Activated T-helper 1 cell treated with anti-CD3 and anti-CD28 coated beads, Interleukin-12 subunit alpha, Interleukin-12 subunit beta, Interleukin-2, Interleukin-4 antibody, amounts not matched to agents 30 ng/mL and 10 ng/mL and 1 ng/mL, durations not matched to agents 14 hours and 24 hours and 36 hours (primary cell): ENCODE results near the gene GNA14. TPM values are rescaled to one million over a fixed set of nuclear protein-coding genes. Genes with fewer than 3 reads are reported as not detected.
"Not testable (repeated sequence)": the region's sequence is repeated elsewhere in the genome, so short reads cannot be mapped to it uniquely, and the experiment has no call there.

ENCODE experiments used
- DNase-seq: peaks from one replicate; pipeline ENCODE4 v3.0.0; 2021; ENCODE audit warnings: low spot score
- H3K27ac Mint-ChIP-seq: one replicate; pipeline ENCODE4 v1.8.0; 2021; ENCODE audit warnings: mild to moderate bottlenecking, mixed read lengths
- H3K27me3 Mint-ChIP-seq: one replicate; pipeline ENCODE4 v1.8.0; 2022; ENCODE audit warnings: mild to moderate bottlenecking, moderate library complexity, mixed read lengths; ENCODE audit not compliant: insufficient read depth
- H3K36me3 Mint-ChIP-seq: one replicate; pipeline ENCODE4 v1.8.0; 2021; ENCODE audit warnings: low read depth, mixed read lengths
- H3K4me1 Mint-ChIP-seq: one replicate; pipeline ENCODE4 v1.8.0; 2021; ENCODE audit warnings: low read depth, mixed read lengths
- H3K4me3 Mint-ChIP-seq: one replicate; pipeline ENCODE4 v1.8.0; 2021; ENCODE audit warnings: mild to moderate bottlenecking, moderate library complexity, mixed read lengths
- H3K9me3 Mint-ChIP-seq: one replicate; pipeline ENCODE4 v1.8.0; 2021; ENCODE audit warnings: mixed read lengths
- intact Hi-C: fragments of 100-400 bp; cut with micrococcal nuclease; formaldehyde crosslinking; loops from one replicate; pipeline ENCODE4 v1.15.1; 2024
- total RNA-seq: library from RNA; stranded (reverse); gene quantifications from 2 replicates; pipeline ENCODE4 v1.2.3, GENCODE V29; 2022

Gene GNA14
- total RNA-seq = not detected in 2 replicates

GRCh38 chr9:77648234-77649108 lies at the start of gene GNA14:
Gene GNA14, minus strand, starts transcription at chr9:77648322. Its CDS starts 529 bp downstream, at chr9:77647793.
- Mint-ChIP-seq H3K36me3 (no peaks in the 10 kb centered on the region), H3K9me3 (no peaks in the 10 kb centered on the region), H3K4me1 (peaks cover 4% of the 10 kb centered on the region), H3K27ac (peak within 1 kb of the TSS; percentile 23), H3K27me3 (peaks cover 56% of the 10 kb centered on the region), H3K4me3 (peak within 1 kb of the TSS; percentile 68)
- intact Hi-C loops = loop anchor here (5.0 to 10.0 kb wide), 2 partner anchors 104 to 196 kb away; no protein-coding TSS in a partner anchor
- no peak for DNase-seq

- Mint-ChIP-seq H3K36me3 (no peaks in the 10 kb centered on the region), H3K9me3 (no peaks in the 10 kb centered on the region), H3K27ac (no peak overlapping the region), H3K4me3 (no peak overlapping the region), H3K4me1 (no peaks in the 10 kb centered on the region), H3K27me3 (peaks cover 24% of the 10 kb centered on the region)
- intact Hi-C loops = no loop called here
- DNase-seq = no peak
Observed at GRCh38 chr9:77697238-77697984, 49.3 kb upstream of the GNA14 start.

GRCh38 chr9:77690723-77691122 lies 42.6 kb upstream of the GNA14 start:
- H3K4me1 Mint-ChIP-seq, intact Hi-C loops, H3K4me3 Mint-ChIP-seq, H3K9me3 Mint-ChIP-seq, H3K36me3 Mint-ChIP-seq, H3K27ac Mint-ChIP-seq, DNase-seq: not testable (repeated sequence)
- peaks cover 16% of the 10 kb centered on the region for H3K27me3 Mint-ChIP-seq

DNA sequence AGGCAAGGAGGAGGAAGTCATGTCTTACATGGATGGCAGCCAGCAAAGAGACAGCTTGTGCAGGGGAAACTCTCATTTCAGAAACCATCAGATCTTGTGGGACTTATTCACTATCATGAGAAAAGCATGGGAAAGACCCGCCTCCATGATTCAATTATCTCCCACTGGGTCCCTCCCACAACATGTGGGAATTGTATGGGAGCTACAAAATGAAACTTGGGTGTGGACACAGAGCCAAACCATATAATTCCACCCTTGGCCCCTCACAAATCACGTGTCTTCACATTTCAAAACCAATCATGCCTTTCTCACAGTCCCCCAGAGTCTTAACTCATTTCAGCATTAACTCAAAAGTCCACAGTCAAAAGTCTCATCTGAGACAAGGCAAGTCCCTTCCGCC lies 42.0 kb upstream of the GNA14 start:
- H3K4me1 Mint-ChIP-seq, H3K4me3 Mint-ChIP-seq, H3K36me3 Mint-ChIP-seq, intact Hi-C loops, H3K27ac Mint-ChIP-seq, H3K9me3 Mint-ChIP-seq, DNase-seq: not testable (repeated sequence)
- peaks cover 15% of the 10 kb centered on the region for H3K27me3 Mint-ChIP-seq

- H3K9me3 Mint-ChIP-seq, H3K4me1 Mint-ChIP-seq, intact Hi-C loops: not testable (repeated sequence)
Observed at GRCh38 chr9:77687737-77688136, 39.6 kb upstream of the GNA14 start.

DNA sequence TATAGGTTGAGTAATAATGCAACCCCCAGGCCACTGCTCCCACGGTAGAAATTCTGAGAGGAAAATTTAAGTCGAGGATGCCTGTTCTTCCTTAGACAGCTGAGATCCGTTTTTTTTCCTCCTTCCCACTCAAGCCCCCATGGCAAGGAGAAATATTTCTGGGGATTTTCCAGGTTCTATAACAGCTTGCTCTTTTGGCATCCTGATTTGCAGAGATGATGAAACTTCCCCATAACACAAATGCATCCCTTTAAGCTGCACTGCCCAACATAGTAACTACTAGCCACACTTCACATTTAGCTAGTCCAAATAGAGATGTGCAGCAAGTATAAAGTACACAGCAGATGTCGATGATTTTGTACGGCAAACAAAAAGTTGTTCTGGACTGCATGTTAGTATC lies 32.5 kb upstream of the GNA14 start:
- H3K9me3 Mint-ChIP-seq = no peaks in the 10 kb centered on the region
- DNase-seq = no peak
- intact Hi-C loops = no loop called here
- H3K27ac Mint-ChIP-seq = no peak overlapping the region
- H3K4me3 Mint-ChIP-seq = no peak overlapping the region
- H3K27me3 Mint-ChIP-seq = peaks cover 2% of the 10 kb centered on the region
- no peaks in the 10 kb centered on the region for H3K36me3 Mint-ChIP-seq
- no peaks in the 10 kb centered on the region for H3K4me1 Mint-ChIP-seq

More at GRCh38 chr9:77687737-77688136, 39.6 kb upstream of the GNA14 start:
- not testable (repeated sequence) for H3K27me3 Mint-ChIP-seq, H3K27ac Mint-ChIP-seq, H3K36me3 Mint-ChIP-seq, DNase-seq, H3K4me3 Mint-ChIP-seq

GRCh38 chr9:77679661-77680368 lies 31.7 kb upstream of the GNA14 start:
- no peak for DNase-seq
- Mint-ChIP-seq H3K27ac (no peak overlapping the region), H3K27me3 (peaks cover 2% of the 10 kb centered on the region), H3K36me3 (no peaks in the 10 kb centered on the region), H3K9me3 (no peaks in the 10 kb centered on the region), H3K4me1 (no peaks in the 10 kb centered on the region), H3K4me3 (no peak overlapping the region)
- intact Hi-C loops = no loop called here

DNA sequence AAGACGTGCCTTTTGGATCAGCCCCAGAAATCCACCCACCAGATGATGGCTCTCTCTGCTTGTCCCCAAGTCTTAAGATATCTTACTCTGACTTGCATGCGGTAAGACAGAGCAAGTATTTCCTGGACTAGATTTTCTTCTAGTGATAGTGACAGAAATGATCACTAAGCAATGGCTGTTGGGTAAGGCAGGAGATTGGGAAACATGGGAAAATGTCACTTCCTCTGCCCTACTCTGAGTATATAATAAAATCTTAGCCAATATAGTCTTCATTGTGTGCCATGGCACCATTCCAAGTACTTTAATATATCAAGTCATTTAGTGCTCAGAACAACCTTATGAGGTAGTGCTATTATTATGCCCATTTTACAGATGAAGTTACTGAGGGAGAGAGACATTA lies 31.0 kb upstream of the GNA14 start:
- intact Hi-C loops = no loop called here
- no peaks in the 10 kb centered on the region for H3K9me3 Mint-ChIP-seq
- no peak for DNase-seq
- peaks cover 2% of the 10 kb centered on the region for H3K27me3 Mint-ChIP-seq
- no peak overlapping the region for H3K4me3 Mint-ChIP-seq
- H3K4me1 Mint-ChIP-seq = no peaks in the 10 kb centered on the region
- H3K36me3 Mint-ChIP-seq = no peaks in the 10 kb centered on the region
- no peak overlapping the region for H3K27ac Mint-ChIP-seq

DNA sequence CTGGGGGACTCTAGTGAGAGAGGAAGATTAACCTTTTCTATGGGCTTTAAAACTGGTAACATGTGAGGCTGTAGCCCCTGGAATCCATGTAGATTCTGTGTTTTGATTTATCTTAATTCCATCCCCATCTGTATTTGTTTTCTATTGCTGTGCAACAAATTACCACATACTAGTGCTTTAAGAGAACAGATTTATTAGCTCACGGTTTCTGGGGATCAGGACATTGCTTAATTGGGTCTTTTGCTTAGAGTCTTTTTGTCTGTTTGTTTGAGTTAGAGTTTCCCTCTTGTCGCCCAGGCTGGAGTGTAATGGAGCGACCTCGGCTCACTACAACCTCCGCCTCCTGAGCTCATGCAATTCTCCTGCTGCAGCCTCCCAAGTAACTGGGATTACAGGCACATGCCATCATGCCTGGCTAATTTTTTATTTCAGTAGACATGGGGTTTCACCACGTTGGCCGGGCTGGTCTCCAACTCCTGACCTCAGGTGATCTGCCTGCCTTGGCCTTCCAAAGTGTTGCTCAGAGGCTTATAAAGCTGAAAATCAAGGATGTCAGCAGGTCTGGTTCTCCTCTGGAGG lies 29.9 kb upstream of the GNA14 start:
- DNase-seq = no peak
- Mint-ChIP-seq H3K4me1 (no peaks in the 10 kb centered on the region), H3K4me3 (no peak overlapping the region), H3K36me3 (no peaks in the 10 kb centered on the region), H3K9me3 (no peaks in the 10 kb centered on the region), H3K27ac (no peak overlapping the region), H3K27me3 (peaks cover 4% of the 10 kb centered on the region)
- intact Hi-C loops = no loop called here

DNA sequence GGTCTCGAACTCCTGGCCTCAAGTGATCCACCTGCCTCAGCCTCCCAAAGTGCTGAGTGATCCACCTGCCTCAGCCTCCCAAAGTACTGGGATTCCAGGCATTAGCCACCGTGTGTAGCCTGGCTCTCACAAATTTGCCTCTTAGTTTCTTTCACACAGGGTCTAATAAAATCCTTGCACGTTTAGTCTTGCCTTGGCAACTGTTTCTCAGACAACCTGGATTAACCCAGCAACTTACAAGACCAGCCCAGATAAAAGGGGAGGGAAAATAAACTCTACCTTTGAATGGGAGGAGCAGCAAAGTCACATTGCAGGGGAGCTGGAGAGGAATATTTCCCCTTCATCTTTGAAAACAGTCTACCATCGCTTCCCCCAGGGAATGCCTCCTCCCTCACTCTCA lies 29.3 kb upstream of the GNA14 start:
- H3K27ac Mint-ChIP-seq = no peak overlapping the region
- peaks cover 4% of the 10 kb centered on the region for H3K27me3 Mint-ChIP-seq
- H3K9me3 Mint-ChIP-seq = no peaks in the 10 kb centered on the region
- intact Hi-C loops = no loop called here
- no peaks in the 10 kb centered on the region for H3K36me3 Mint-ChIP-seq
- H3K4me1 Mint-ChIP-seq = no peaks in the 10 kb centered on the region
- DNase-seq = no peak
- no peak overlapping the region for H3K4me3 Mint-ChIP-seq

DNA sequence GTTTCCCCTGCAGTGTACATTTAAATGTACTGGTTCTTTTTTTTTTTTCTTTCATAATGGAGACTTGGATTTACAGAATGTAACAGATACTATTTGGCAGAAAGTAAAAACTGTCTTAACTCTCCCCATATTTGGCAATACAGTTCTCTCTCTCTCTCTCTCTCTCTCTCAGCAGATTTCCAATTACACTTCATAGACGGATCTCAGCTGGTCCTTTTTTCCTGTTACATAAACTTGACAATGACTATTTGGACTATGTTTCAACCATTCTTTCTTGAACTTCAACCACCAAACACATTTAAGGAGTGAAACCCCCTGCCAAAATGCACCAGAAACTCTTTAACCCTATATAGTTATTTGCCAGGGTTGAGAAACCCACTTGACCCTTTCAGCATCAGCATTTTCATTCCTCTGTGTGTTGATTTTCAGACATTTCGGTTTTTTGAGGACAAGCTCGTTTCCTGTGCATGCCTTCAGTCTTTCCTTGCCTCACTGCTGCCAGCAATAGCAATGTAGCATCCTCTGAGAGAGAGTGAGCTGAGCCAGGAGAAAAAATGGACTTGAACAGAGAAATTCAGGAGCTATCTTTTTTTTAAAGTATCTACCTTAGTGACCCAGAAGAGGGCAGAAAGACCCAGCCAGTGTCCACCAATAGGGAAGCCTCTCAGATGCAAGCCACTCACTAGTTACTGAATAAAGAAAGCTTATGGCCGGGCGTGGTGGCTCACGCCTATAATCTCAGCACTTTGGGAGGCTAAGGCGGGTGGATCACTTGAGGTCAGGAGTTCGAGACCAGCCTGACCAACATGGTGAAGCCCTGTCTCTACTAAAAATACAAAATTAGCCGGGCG lies 26.0 kb upstream of the GNA14 start:
- intact Hi-C loops = no loop called here
- Mint-ChIP-seq H3K27ac (no peak overlapping the region), H3K27me3 (peaks cover 4% of the 10 kb centered on the region), H3K36me3 (no peaks in the 10 kb centered on the region), H3K4me3 (no peak overlapping the region), H3K9me3 (no peaks in the 10 kb centered on the region), H3K4me1 (no peaks in the 10 kb centered on the region)
- DNase-seq = no peak

DNA sequence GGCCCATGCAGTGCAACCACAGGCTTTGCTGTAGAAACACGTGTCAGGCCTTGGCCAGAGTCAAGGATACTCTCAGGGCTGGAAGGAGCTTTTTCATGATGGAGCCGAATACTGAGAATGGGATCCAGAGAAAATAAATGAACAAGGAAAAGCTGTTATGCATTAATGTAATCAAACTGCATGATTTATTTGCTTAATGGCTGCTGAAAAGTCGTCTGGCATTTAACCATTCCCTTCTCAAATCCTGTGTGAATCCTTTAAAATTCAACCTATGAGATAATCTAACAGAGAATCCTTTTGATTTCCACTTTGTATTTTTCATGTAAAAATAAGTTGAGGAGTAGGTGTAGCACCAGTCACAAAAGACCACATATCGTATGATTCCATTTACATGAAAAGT lies 24.1 kb upstream of the GNA14 start:
- H3K9me3 Mint-ChIP-seq = no peaks in the 10 kb centered on the region
- no peaks in the 10 kb centered on the region for H3K4me1 Mint-ChIP-seq
- intact Hi-C loops = no loop called here
- peaks cover 4% of the 10 kb centered on the region for H3K27me3 Mint-ChIP-seq
- no peak for DNase-seq
- no peak overlapping the region for H3K27ac Mint-ChIP-seq
- H3K36me3 Mint-ChIP-seq = no peaks in the 10 kb centered on the region
- no peak overlapping the region for H3K4me3 Mint-ChIP-seq
